GM19395 (cell line): ENCODE measurements around the gene PAOX.
"Not testable (repeated sequence)": the region's sequence is repeated elsewhere in the genome, so short reads cannot be mapped to it uniquely, and the experiment has no call there.

Experiments
- ATAC-seq: cut with Tn5 transposase; IDR thresholded peaks from one replicate; pipeline ENCODE4 v1.9.1; 2021; ENCODE audit warnings: mild to moderate bottlenecking, moderate library complexity; ENCODE audit not compliant: unreplicated experiment

Gene PAOX

GRCh38 chr10:133383551-133383950 lies 4.5 kb downstream of the PAOX start:
- ATAC-seq, result no peak

- no peak for ATAC-seq
These were observed 5.0 kb downstream of the PAOX start for GRCh38 chr10:133384071-133384470.

- no peak for ATAC-seq
These were observed 6.2 kb downstream of the PAOX start for GRCh38 chr10:133385214-133385613.

- ATAC-seq, result not testable (repeated sequence)
These were observed 7.9 kb downstream of the PAOX start for GRCh38 chr10:133386951-133387350.

- ATAC-seq, result no peak
These were observed 9.3 kb downstream of the PAOX start for GRCh38 chr10:133388236-133388972.

GRCh38 chr10:133388973-133389818 lies 10.1 kb downstream of the PAOX start:
- ATAC-seq, result peak; percentile 85

GRCh38 chr10:133390597-133391248 lies 11.7 kb downstream of the PAOX start:
- ATAC-seq, result no peak

GRCh38 chr10:133391249-133391635 lies 12.2 kb downstream of the PAOX start:
- no peak for ATAC-seq

- ATAC-seq, result no peak
These were observed 12.9 kb downstream of the PAOX start for GRCh38 chr10:133391761-133392518.

GRCh38 chr10:133393401-133394063 lies 14.5 kb downstream of the PAOX start:
- no peak for ATAC-seq

GRCh38 chr10:133394064-133394663 lies 15.1 kb downstream of the PAOX start, which contains the start of gene MTG1:
Gene MTG1 (plus strand): TSS chr10:133394157. CDS start chr10:133394221, 64 bp downstream.
- peak; percentile 63 for ATAC-seq

GRCh38 chr10:133394801-133395221 lies 15.7 kb downstream of the PAOX start:
- ATAC-seq, result no peak

- no peak for ATAC-seq
These were observed 17.1 kb downstream of the PAOX start for GRCh38 chr10:133396035-133396624.

GRCh38 chr10:133397938-133398337 lies 18.9 kb downstream of the PAOX start:
- no peak for ATAC-seq

- no peak for ATAC-seq
These were observed 20.1 kb downstream of the PAOX start for GRCh38 chr10:133399123-133399601.

- peak; percentile 78 for ATAC-seq
These were observed 21.8 kb downstream of the PAOX start for GRCh38 chr10:133400624-133401424.

GRCh38 chr10:133401500-133401899 lies 22.4 kb downstream of the PAOX start:
- peak; percentile 11 for ATAC-seq

- ATAC-seq, result no peak
These were observed 23.1 kb downstream of the PAOX start for GRCh38 chr10:133401981-133402725.
